HL-60 (cell line): ENCODE data around the gene DNAH17.

ENCODE experiments used
- DNase-seq, 2 experiments: peaks; one replicate each; pipeline ENCODE4 v3.0.0-alpha.2; 2010 to 2020; ENCODE audit warnings: low read depth in 1 of 2, low spot score in 1 of 2
- H3K27ac ChIP-seq: fragments of 250-450 bp; sonication (Bioruptor Pico); replicated peaks from 2 replicates; pipeline ENCODE4 v1.5.1; 2020; ENCODE audit warnings: mild to moderate bottlenecking, moderate library complexity
- H3K27me3 ChIP-seq: fragments of 250-450 bp; sonication (Bioruptor Pico); 2 replicates; pipeline ENCODE4 v1.5.1; 2021; ENCODE audit warnings: mild to moderate bottlenecking, moderate library complexity; ENCODE audit not compliant: insufficient read depth, poor library complexity, severe bottlenecking
- H3K4me3 ChIP-seq: replicated peaks from 2 replicates; pipeline ENCODE4 v1.5.1; 2011; ENCODE audit warnings: mild to moderate bottlenecking, control low read depth, low read length; ENCODE audit not compliant: insufficient read depth
- GABPA ChIP-seq: IDR thresholded peaks from 2 replicates; pipeline ENCODE4 v1.6.1; 2012; ENCODE audit warnings: low read depth
- POLR2AphosphoS5 ChIP-seq: IDR thresholded peaks from 2 replicates; pipeline ENCODE4 v1.6.1; 2012; ENCODE audit warnings: low read depth
- SPI1 ChIP-seq: IDR thresholded peaks from 2 replicates; pipeline ENCODE4 v1.6.1; 2012; ENCODE audit warnings: low read depth, mild to moderate bottlenecking, borderline replicate concordance
- TF ChIP-seq, protein P1 (sequence below): IDR thresholded peaks from 2 replicates; pipeline ENCODE4 v1.6.1; 2012; ENCODE audit warnings: low read depth; ENCODE audit not compliant: insufficient replicate concordance
- TF ChIP-seq, protein P2 (sequence below): IDR thresholded peaks from one replicate; pipeline ENCODE4 v1.5.1; 2011; ENCODE audit warnings: low read length, control low read depth, inconsistent platforms; ENCODE audit not compliant: insufficient read depth

DNAH17 gene

DNA sequence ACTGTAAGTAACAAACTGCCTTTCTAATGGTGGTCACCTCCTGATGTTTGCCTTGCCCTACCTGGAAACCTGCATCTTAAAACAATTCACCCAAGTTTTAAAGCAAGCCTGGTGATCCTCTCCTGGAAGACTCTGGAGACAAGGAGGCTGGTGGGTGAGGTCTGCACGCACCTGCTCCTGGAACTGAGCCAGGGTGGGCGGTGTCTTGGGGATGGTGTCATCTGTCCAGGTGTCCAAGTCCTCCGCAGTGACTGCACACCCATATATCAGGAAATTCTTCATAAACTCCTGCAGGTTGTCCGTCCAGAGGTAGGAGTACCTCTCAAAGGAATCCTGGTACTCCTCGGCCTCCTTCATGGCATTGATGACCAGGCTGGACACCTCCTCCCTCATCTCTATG lies 44.9 kb downstream of the DNAH17 start:
- Histone ChIP-seq H3K4me3 (no peak overlapping the region), H3K27ac (no peak overlapping the region), H3K27me3 (no peaks in the 10 kb centered on the region)
- TF ChIP-seq SPI1: no peak
- no peak for TF ChIP-seq GABPA
- TF ChIP-seq, protein P1, sequence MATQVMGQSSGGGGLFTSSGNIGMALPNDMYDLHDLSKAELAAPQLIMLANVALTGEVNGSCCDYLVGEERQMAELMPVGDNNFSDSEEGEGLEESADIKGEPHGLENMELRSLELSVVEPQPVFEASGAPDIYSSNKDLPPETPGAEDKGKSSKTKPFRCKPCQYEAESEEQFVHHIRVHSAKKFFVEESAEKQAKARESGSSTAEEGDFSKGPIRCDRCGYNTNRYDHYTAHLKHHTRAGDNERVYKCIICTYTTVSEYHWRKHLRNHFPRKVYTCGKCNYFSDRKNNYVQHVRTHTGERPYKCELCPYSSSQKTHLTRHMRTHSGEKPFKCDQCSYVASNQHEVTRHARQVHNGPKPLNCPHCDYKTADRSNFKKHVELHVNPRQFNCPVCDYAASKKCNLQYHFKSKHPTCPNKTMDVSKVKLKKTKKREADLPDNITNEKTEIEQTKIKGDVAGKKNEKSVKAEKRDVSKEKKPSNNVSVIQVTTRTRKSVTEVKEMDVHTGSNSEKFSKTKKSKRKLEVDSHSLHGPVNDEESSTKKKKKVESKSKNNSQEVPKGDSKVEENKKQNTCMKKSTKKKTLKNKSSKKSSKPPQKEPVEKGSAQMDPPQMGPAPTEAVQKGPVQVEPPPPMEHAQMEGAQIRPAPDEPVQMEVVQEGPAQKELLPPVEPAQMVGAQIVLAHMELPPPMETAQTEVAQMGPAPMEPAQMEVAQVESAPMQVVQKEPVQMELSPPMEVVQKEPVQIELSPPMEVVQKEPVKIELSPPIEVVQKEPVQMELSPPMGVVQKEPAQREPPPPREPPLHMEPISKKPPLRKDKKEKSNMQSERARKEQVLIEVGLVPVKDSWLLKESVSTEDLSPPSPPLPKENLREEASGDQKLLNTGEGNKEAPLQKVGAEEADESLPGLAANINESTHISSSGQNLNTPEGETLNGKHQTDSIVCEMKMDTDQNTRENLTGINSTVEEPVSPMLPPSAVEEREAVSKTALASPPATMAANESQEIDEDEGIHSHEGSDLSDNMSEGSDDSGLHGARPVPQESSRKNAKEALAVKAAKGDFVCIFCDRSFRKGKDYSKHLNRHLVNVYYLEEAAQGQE: no peak
- DNase-seq: no peak

DNA sequence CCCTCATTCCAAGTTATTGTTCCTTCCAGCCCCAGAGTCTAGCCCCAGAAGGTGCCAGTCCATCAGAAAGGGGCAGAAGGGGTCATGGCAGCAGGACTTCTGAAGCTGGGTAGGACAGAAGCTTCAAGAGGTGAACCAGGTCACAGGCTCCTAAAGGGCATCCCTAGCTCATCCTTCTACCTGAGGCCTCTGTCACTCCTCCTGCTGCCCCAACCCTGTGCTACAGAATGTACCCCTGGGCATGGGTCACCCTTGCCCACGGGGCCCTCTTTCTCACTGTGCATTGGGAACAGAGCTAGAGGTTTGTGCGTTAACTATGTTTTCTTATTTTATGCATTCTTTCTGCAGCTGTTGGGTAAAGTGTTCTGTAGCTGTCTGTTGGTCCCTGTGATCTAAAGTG lies 46.5 kb downstream of the DNAH17 start:
- DNase-seq: no peak
- TF ChIP-seq POLR2AphosphoS5: no peak
- TF ChIP-seq, protein P1: no peak
- no peaks in the 10 kb centered on the region for H3K27me3 ChIP-seq

DNA sequence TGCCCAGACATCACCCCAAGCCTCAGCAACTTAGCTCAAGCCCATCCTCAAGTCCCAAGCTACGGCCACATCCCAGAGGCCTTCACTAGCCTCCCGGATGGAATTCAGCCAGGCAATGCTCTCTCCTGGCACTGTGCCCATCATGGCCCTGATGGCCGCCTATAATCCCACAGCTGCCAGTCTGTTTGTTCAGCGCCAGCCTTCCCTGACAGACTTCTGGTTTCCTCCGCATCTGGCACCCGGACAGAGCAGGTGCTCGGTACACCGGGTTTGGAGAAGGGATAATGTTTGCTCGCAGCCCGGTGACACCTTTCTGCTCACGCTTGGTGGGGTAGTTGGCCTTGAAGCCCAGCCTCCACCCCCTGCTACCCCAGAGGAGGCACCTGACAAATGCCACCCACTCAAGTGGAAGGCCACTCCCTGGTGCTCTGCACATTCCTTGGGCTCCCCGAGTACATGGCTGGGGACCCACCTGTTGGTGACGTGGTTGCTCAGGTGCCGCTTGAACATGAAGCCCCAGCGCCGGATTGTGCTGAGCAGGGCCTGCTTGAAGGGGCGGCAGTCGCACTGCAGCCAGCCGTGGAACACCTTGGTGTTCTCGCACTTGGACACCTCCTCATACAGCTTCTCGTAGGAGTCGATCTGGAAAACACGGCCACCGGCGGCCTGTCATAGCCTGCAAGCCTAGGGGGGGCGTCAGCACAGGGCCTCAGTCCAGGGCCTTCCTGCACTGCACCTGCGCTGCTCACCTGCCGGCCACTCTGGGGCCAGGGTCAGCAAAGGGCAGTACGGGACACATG lies 47.1 kb downstream of the DNAH17 start:
- TF ChIP-seq GABPA: no peak
- TF ChIP-seq, protein P2, sequence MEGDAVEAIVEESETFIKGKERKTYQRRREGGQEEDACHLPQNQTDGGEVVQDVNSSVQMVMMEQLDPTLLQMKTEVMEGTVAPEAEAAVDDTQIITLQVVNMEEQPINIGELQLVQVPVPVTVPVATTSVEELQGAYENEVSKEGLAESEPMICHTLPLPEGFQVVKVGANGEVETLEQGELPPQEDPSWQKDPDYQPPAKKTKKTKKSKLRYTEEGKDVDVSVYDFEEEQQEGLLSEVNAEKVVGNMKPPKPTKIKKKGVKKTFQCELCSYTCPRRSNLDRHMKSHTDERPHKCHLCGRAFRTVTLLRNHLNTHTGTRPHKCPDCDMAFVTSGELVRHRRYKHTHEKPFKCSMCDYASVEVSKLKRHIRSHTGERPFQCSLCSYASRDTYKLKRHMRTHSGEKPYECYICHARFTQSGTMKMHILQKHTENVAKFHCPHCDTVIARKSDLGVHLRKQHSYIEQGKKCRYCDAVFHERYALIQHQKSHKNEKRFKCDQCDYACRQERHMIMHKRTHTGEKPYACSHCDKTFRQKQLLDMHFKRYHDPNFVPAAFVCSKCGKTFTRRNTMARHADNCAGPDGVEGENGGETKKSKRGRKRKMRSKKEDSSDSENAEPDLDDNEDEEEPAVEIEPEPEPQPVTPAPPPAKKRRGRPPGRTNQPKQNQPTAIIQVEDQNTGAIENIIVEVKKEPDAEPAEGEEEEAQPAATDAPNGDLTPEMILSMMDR: no peak
- TF ChIP-seq POLR2AphosphoS5: no peak
- TF ChIP-seq SPI1: no peak
- TF ChIP-seq, protein P1: no peak
- no peak for DNase-seq
- Histone ChIP-seq H3K27ac (no peak overlapping the region), H3K27me3 (no peaks in the 10 kb centered on the region), H3K4me3 (no peak overlapping the region)

More for the DNA sequence above, 46.5 kb downstream of the DNAH17 start:
- no peak overlapping the region for H3K27ac ChIP-seq
- H3K4me3 ChIP-seq: no peak overlapping the region

DNA sequence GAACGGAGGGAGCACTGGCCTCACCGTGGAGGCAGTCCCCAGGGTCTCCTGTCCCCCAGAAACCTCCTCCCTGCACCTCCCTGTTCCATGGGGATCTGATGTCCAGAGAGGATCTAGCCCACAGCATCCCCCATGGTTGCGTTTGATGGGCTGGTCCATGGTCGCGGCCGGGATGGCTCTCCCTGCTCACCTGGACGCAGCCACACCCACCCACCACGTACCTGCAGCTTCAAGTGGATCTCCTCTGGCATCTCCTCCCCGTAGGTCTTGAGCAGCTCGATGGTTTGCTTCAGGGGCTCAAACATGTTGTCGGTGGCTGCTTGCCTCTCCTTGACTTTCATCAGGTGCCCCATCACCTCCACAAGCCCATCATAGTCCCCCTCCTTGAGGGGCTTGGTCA lies 47.9 kb downstream of the DNAH17 start:
- Histone ChIP-seq H3K27me3 (no peaks in the 10 kb centered on the region), H3K27ac (no peak overlapping the region), H3K4me3 (no peak overlapping the region)
- DNase-seq: no peak
- TF ChIP-seq, protein P1: no peak
- no peak for TF ChIP-seq SPI1
- no peak for TF ChIP-seq POLR2AphosphoS5
- no peak for TF ChIP-seq GABPA
- TF ChIP-seq, protein P2: no peak
